ENCODE measurements around the gene IL10RA.
A peak's percentile ranks its signal among the peaks of the same experiment; 100 is the strongest.

- TF ChIP-seq CTCF (IDR thresholded peaks at IDR 0.05; ENCODE audit: low read length) (peak; percentile 83), EZH2 (IDR thresholded peaks at IDR 0.05; ENCODE audit: borderline replicate concordance, low read length) (no peak)
Observed at GRCh38 chr11:117946842-117947526, 39.2 kb upstream of the IL10RA start.
